DMS 273 treated with DMSO at 0.1 percent for 48 hours (cell line): ENCODE results near the gene NELFA.

Experiments used
- DNase-seq: peaks from one replicate; lab custom pipeline; 2025; lab: John Stamatoyannopoulos, UW

NELFA gene

DNA sequence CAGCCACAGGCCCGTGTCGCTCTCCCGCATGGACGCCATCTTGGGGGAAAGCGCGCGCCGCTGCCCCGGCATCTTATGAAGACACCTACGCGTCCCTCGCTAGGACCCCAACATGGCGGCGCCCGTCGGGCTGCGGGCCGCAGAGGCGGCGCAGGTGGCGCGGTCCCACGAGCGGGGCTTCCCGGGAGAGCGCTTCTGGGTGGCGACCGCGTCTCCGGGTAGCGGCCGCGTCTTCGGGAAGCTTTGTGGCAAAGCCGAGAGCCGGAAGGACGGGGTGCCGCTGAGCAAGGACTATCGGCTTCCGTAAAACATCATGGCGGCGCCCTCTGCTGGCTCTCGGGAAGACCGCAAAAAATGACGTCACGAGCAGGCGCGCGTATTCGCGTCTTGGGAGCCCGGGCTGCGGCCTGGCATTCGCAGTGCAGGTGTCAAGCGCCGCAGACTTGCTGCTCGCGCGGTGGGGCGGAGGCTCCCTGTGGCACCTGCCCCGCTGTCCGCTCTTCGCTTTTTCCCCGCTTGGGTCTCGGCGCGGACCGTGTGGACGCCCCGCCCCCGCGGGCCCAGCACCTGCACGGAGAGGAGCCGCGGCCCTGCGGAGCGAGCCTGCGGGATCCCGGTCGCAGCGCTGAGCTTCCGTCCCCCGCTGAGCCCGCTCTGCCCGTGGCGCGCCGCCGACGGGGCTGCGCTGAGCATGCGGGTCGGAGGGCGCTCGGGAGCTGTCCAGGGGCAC lies at the start of gene NELFA:
NELFA (minus strand) TSS at position 54 of the 730 bp plus-strand sequence; CDS start at position 39, 15 bp downstream.
- peak; percentile 65 for DNase-seq

- DNase-seq: no peak
Observed at GRCh38 chr4:2057382-2058065, 48.8 kb upstream of the NELFA start.

- no peak for DNase-seq
Observed at GRCh38 chr4:2054217-2054616, 45.4 kb upstream of the NELFA start.

DNA sequence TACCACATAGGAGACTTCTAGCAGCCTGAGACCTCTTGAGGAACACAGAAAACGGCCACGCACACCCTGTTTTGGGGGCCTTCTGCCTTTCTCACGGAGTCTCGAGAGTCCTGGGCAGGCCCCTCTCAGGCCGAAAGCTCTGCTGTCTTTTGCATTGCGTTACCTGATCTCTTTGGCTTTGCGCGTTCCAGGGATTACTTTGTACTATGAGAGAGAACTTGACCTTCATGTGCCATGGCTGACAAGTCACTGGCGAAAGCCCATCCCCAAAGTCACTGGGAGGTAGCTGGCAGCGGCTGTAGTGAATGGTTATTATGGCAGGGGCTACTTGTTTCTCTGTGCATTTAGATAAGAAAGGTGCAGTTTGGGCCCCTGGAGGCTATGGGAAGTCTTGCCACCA lies 42.3 kb upstream of the NELFA start:
- DNase-seq: no peak

DNA sequence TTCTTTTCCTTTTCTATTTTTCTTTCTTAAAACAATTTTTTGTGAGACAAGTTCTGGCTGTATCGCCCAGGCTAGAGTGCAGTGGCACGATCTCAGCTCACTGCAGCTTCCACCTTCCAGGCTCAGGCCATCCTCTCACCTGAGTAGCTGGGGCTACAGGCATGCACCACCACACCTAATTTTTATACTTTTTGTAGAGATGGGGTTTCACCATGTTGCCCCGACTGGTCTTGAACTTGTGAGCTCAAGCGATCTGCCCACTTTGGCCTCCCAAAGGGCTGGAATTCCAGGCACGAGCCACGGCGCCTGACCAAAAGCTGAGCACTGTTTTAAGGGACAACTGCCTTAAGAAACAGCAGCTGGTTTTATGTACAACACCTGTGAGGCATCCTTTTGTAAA lies 41.0 kb upstream of the NELFA start:
- DNase-seq: no peak

GRCh38 chr4:2049381-2049780 lies 40.6 kb upstream of the NELFA start:
- no peak for DNase-seq

DNA sequence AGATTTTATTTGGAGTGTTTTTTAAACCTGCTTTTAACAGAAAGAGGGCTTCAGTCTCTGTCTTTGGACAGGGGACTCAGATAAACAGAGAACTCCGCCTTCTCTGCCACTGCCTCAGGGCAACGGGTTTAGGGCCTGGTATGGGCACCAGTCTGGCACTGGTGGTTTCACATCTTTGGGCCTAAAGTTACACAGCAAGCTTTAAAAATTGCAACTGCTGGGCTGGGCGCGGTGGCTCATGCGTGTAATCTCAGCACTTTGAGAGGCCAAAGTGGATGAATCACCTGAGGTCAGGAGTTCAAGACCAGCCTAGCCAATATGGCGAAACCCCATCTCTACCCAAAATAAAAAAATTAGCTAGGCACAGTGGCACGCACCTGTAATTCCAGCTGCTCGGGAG lies 40.1 kb upstream of the NELFA start:
- no peak for DNase-seq

- DNase-seq: no peak
Observed at GRCh38 chr4:2047781-2048581, 39.2 kb upstream of the NELFA start.

- no peak for DNase-seq
Observed at GRCh38 chr4:2047031-2047660, 38.4 kb upstream of the NELFA start.

DNA sequence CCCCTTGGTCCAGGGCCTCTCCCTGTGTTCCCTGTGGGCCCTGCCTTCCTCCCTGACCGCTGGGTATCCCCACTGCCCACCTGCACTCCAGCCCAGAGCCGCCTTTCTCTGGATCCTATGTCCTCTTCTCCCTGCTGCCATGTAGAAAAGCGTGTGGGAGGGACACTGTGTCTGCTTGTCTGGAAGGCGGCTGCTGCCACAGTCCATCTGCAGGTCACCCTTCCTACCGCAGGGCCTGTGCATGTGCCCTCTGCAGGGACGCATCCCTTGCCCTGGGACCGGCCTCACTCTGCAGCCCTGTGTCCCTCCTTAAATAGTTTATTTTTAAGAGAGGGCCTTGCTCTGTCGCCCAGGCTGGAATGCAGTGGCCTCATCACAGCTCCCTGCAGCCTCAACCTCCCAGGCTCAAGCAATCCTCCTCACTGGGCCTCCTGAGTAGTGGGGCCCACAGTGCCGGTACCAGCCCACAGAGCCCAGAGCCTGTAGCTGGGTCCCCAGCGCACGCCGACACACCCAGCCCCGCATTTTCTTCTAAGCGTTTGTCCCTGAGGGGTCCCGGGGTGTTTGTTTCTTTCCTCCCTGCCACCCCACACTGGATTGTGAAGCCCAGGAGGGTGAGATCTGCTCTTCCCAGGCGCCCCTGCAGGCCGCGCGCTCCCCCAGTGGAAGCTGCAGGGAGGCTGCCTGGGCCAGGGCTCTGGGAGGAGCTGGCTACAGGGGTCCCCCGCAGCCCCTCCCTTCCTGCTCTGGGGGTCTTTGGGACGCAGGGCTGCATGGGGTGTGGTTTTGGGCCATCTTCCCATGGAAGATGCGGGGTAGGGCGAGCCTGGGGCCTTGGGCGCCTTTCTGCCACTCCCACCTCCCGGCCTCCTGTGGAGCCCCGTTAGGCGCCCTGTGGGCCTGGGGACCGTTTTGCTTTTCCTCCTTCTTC lies 37.5 kb upstream of the NELFA start:
- no peak for DNase-seq

DNA sequence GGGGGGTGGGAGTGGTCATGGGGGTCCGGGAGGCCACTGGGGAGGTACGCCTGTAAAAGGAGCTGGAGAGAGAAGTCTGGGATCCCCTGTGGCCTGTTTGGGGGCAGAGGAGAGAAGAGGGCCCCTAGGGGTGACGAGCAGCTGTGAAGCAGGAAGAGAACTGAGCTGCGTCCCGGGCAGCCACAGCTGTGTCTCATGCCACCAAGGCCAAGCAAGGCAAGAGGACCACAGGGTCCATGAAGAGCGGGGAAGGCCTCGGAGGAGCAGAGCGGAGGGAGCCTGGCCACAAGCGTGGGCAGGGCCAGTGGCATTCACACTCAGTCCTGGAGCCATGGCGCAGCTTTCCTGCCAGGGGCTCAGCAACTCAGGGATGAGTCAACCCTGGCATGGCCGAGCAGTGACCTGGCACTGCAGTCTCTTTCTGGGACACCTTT lies 36.8 kb upstream of the NELFA start:
- DNase-seq: no peak

- no peak for DNase-seq
Observed at GRCh38 chr4:2044542-2045517, 36.1 kb upstream of the NELFA start.

GRCh38 chr4:2044119-2044485 lies 35.3 kb upstream of the NELFA start:
- DNase-seq: no peak

DNA sequence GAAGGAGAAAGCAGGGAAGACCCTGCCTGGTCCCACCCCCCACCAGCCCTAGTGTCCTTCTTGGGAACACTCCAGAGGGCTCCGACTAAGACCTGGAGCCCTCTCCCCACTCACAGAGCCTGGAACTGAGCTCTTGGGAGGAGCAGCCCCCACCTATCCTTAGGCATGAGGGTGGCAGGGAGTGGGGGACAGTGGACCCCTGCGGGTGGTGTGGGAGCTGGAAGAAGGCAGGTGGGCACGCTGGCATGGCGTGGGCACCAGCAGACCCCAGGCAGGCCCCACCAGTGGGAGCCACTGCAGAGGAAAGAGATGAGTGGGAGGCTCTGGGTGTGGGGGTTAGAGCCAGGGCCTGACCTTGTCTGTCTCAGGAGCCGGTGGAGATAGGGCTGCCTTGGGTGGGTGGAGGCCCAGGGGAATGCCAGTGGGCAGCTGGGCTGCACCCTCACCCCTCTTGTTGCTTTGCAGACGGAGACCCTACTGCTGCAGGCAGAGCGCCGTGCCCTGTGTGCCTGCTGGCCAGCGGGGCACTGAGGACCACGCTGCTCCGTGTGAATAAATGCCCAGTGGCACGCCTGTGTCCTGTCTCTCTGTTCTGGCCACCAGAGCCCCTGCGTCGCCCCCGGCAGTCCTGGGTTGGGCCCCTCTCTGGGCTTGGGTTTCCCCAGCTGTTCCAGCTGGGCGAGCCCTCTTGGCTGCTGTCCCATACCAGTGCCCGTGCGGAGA lies 34.8 kb upstream of the NELFA start:
- no peak for DNase-seq

- no peak for DNase-seq
Observed at GRCh38 chr4:2042947-2043395, 34.2 kb upstream of the NELFA start.

- DNase-seq: no peak
Observed at GRCh38 chr4:2042204-2042946, 33.6 kb upstream of the NELFA start.

- no peak for DNase-seq
Observed at GRCh38 chr4:2041239-2042130, 32.7 kb upstream of the NELFA start.
